CD4-positive, alpha-beta T cell (primary cell): ENCODE measurements around the gene DNAH7. TPM values are rescaled to one million over a fixed set of nuclear protein-coding genes. Genes with fewer than 3 reads are reported as not detected.

Source experiments
- ATAC-seq: fragments of 200-7000 bp; cut with Tn5 transposase; one replicate; pipeline ENCODE4 v1.10.0; 2022; ENCODE audit warnings: mild to moderate bottlenecking; ENCODE audit not compliant: poor library complexity
- CTCF ChIA-PET: fragments of 350-600 bp; sonication (Branson Sonifier 250); formaldehyde crosslinking; loops from one replicate; lab custom pipeline; 2021; ENCODE audit warnings: antibody characterized with exemption, inconsistent platforms; lab: Charles Lee
- POLR2A ChIA-PET: fragments of 350-600 bp; sonication (Branson Sonifier 250); formaldehyde crosslinking; loops from one replicate; lab custom pipeline; 2021; ENCODE audit warnings: antibody characterized with exemption, inconsistent platforms; lab: Charles Lee
- DNase-seq, 14 experiments: peaks; one replicate each; pipeline ENCODE4 v3.0.0-alpha.2; 2013 to 2020; ENCODE audit warnings: mixed read lengths in 2 of 14
- H3K27ac ChIP-seq, 2 donors: one replicate each; pipeline versions ENCODE4 v1.5.1 to v1.7.0; 2013; ENCODE audit warnings: low read length in 2 of 2, low read depth in 1 of 2, mild to moderate bottlenecking in 1 of 2
- H3K27me3 ChIP-seq, 2 experiments: 1 replicate in 1 of 2; 2 replicates in 1 of 2; pipeline versions ENCODE4 v1.6.1 to v1.7.0; 2013; ENCODE audit warnings: low read length in 2 of 2, control low read depth in 1 of 2, mild to moderate bottlenecking in 1 of 2, moderate library complexity in 1 of 2; ENCODE audit not compliant: insufficient read depth in 2 of 2, control insufficient read depth in 1 of 2
- H3K36me3 ChIP-seq: one replicate; pipeline ENCODE4 v1.6.1; 2013; ENCODE audit warnings: low read length, control low read depth; ENCODE audit not compliant: insufficient read depth
- H3K4me1 ChIP-seq: one replicate; pipeline ENCODE4 v1.6.1; 2013; ENCODE audit warnings: low read length, control low read depth; ENCODE audit not compliant: insufficient read depth
- H3K4me3 ChIP-seq: one replicate; pipeline ENCODE4 v1.5.1; 2013; ENCODE audit warnings: mild to moderate bottlenecking, low read length, moderate library complexity
- H3K9me3 ChIP-seq, 2 experiments: 1 replicate in 1 of 2; 2 replicates in 1 of 2; pipeline versions ENCODE4 v1.6.1 to v1.7.0; 2013; ENCODE audit warnings: low read length in 2 of 2, mild to moderate bottlenecking in 2 of 2, control low read depth in 1 of 2, moderate library complexity in 1 of 2; ENCODE audit not compliant: control insufficient read depth in 1 of 2, insufficient read depth in 1 of 2
- H3K27ac Mint-ChIP-seq: one replicate; pipeline ENCODE4 v1.8.0; 2020; ENCODE audit warnings: mixed read lengths
- H3K27me3 Mint-ChIP-seq: one replicate; pipeline ENCODE4 v1.8.0; 2021; ENCODE audit warnings: mixed read lengths
- H3K36me3 Mint-ChIP-seq: one replicate; pipeline ENCODE4 v1.8.0; 2021; ENCODE audit warnings: low read depth, mixed read lengths
- H3K4me1 Mint-ChIP-seq: one replicate; pipeline ENCODE4 v1.8.0; 2021; ENCODE audit warnings: low read depth, mixed read lengths
- H3K4me3 Mint-ChIP-seq: one replicate; pipeline ENCODE4 v1.8.0; 2020; ENCODE audit warnings: mild to moderate bottlenecking, mixed read lengths
- H3K9me3 Mint-ChIP-seq: one replicate; pipeline ENCODE4 v1.8.0; 2020; ENCODE audit warnings: mixed read lengths
- CTCF ChIP-seq: fragments of 200-600 bp; IDR thresholded peaks from one replicate; pipeline ENCODE4 v1.8.0; 2022; ENCODE audit warnings: antibody characterized with exemption, mild to moderate bottlenecking
- intact Hi-C, 2 experiments: fragments of 100-400 bp; cut with DNase I in 1 of 2; cut with micrococcal nuclease in 1 of 2; formaldehyde crosslinking; loops; one replicate each; pipeline versions ENCODE4 v1.15.1 to v1.9.0; 2023 to 2025; cut with DNase I, micrococcal nuclease
- total RNA-seq, 174 experiments: library from RNA in 2 of 174; stranded (reverse) in 2 of 174; gene quantifications; one replicate each; pipeline ENCODE4 v1.2.3 and lab custom pipeline; 2021 to 2026

Gene DNAH7
- total RNA-seq, 2 experiments from 2014 or later: not detected

- TF ChIP-seq CTCF: no peak
- Mint-ChIP-seq H3K27me3 (no peaks in the 10 kb centered on the region), H3K4me3 (no peak overlapping the region), H3K4me1 (peaks cover 16% of the 10 kb centered on the region), H3K9me3 (no peaks in the 10 kb centered on the region), H3K27ac (no peak overlapping the region), H3K36me3 (no peaks in the 10 kb centered on the region)
- intact Hi-C loops: loop anchor here in 1 of 2 experiments (10.0 kb wide), 1 partner anchor 561 kb away; the partner anchor contains the start of gene CCDC150
- Histone ChIP-seq H3K4me1 (peaks cover 11% of the 10 kb centered on the region), H3K27me3 (no peaks in the 10 kb centered on the region), H3K9me3 (no peaks in the 10 kb centered on the region), H3K27ac (no peak overlapping the region), H3K4me3 (no peak overlapping the region), H3K36me3 (no peaks in the 10 kb centered on the region)
- ChIA-PET POLR2A (no interaction called here), CTCF (interaction anchor here (1.2 kb wide), 1 partner anchor 12 kb away, joined by 5 read pairs; no protein-coding TSS in a partner anchor)
- DNase-seq (no peak), ATAC-seq (no peak)
These were observed 4.9 kb upstream of the DNAH7 start for GRCh38 chr2:196073521-196073920.

- peaks cover 19% of the 10 kb centered on the region for H3K4me1 Mint-ChIP-seq
- no peak overlapping the region for H3K27ac Mint-ChIP-seq
- peak overlapping the region; percentile 84 for H3K4me3 Mint-ChIP-seq
- H3K27me3 ChIP-seq: no peaks in the 10 kb centered on the region
- no peaks in the 10 kb centered on the region for H3K36me3 ChIP-seq
- no peak overlapping the region for H3K4me3 ChIP-seq
- CTCF ChIA-PET: interaction anchor here (0.8 to 4.0 kb wide), 8 partner anchors 11 to 491 kb away, joined by 3 to 40 read pairs (median 6); no protein-coding TSS in a partner anchor
- H3K9me3 ChIP-seq: no peaks in the 10 kb centered on the region
- peaks cover 13% of the 10 kb centered on the region for H3K4me1 ChIP-seq
- H3K9me3 Mint-ChIP-seq: no peaks in the 10 kb centered on the region
- intact Hi-C loops: loop anchor here (5.0 to 10.0 kb wide), 4 partner anchors 492 to 1900 kb away; partner anchors contain the start of gene CCDC150 (in 1 of the 2)
- peak; percentile 55 for TF ChIP-seq CTCF
- no peak for DNase-seq
- no peak for ATAC-seq
- H3K27ac ChIP-seq: no peak overlapping the region
- no peaks in the 10 kb centered on the region for H3K36me3 Mint-ChIP-seq
- POLR2A ChIA-PET: interaction anchor here (2.7 kb wide), 1 partner anchor 410 kb away, joined by 12 read pairs; the partner anchor contains the start of gene SLC39A10
- H3K27me3 Mint-ChIP-seq: peaks cover 3% of the 10 kb centered on the region
These were observed 1.6 kb downstream of the DNAH7 start for GRCh38 chr2:196067088-196067382.

GRCh38 chr2:196066291-196067087 lies 2.1 kb downstream of the DNAH7 start:
- no peak overlapping the region for H3K4me3 ChIP-seq
- Mint-ChIP-seq H3K9me3 (no peaks in the 10 kb centered on the region), H3K27me3 (peaks cover 3% of the 10 kb centered on the region), H3K36me3 (no peaks in the 10 kb centered on the region), H3K27ac (no peak overlapping the region), H3K4me3 (peak overlapping the region; percentile 84), H3K4me1 (peaks cover 19% of the 10 kb centered on the region)
- no peaks in the 10 kb centered on the region for H3K9me3 ChIP-seq
- ATAC-seq (no peak), DNase-seq (peak in 3 of 14 experiments; percentile 57 to 60 (median 58))
- peaks cover 13% of the 10 kb centered on the region for H3K4me1 ChIP-seq
- TF ChIP-seq CTCF: peak; percentile 88
- POLR2A ChIA-PET: interaction anchor here (0.6 to 2.7 kb wide), 2 partner anchors 410 to 540 kb away, joined by 4 to 12 read pairs; partner anchors contain the start of gene SLC39A10
- no peaks in the 10 kb centered on the region for H3K27me3 ChIP-seq
- no peak overlapping the region for H3K27ac ChIP-seq
- H3K36me3 ChIP-seq: no peaks in the 10 kb centered on the region
- CTCF ChIA-PET: interaction anchor here (0.8 to 4.0 kb wide), 8 partner anchors 9 to 490 kb away, joined by 3 to 40 read pairs (median 6); no protein-coding TSS in a partner anchor
- intact Hi-C loops: loop anchor here (1.0 to 10.0 kb wide), 5 partner anchors 402 to 1899 kb away; partner anchors contain the start of gene CCDC150 (in 1 of the 2)
